SK-MEL-5 (cell line): ENCODE results near the gene RAPGEF4. TPM values are rescaled to one million over a fixed set of nuclear protein-coding genes. Genes with fewer than 3 reads are reported as not detected.
A peak's percentile ranks its signal among the peaks of the same experiment; 100 is the strongest.

Experiments
- DNase-seq: peaks from one replicate; pipeline ENCODE4 v3.0.0-alpha.2; 2016; ENCODE audit warnings: low read depth, low spot score
- in situ Hi-C: cut with HindIII; loops from 2 replicates; pipeline ENCODE4 v1.10.0; 2016; ENCODE audit warnings: low sequenced_read_pairs, high pct_unique_total_duplicates, low pct_unique_long_range_greater_than_20kb
- total RNA-seq: library from RNA; depleted of rRNA; stranded (reverse); fragments of >200 nt; shearing (Covaris generic); gene quantifications from 2 replicates; pipeline ENCODE4 v1.2.3, GENCODE V29; 2014

The RAPGEF4 gene
- total RNA-seq, 1 experiment from 2014 or later: 4.5 TPM

DNA sequence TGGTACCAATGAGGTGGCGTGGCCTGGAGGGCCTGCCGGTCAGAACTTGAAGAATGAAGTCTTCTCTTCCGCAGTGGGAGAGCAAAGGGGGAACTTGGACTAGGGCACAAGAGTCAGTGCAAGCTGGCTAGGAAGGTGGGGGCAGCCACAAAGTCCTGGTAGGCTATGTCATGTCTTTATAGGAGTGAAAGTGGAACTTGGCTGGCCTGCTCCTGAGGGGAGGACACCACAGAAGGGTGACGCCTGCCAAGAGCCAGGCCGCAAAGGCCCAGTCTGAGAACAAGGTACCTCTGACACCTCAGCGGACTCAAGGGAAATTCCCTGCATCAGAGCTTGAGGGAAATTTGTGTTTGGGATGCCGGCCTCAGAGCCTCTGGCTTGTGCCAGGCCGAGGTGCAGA is 307.8 kb downstream of the RAPGEF4 start:
- no peak for DNase-seq
- in situ Hi-C loops: no loop called here

GRCh38 chr2:173043897-173044519 is 308.4 kb downstream of the RAPGEF4 start:
- DNase-seq: no peak
- in situ Hi-C loops: no loop called here

- in situ Hi-C loops: no loop called here
- DNase-seq: no peak
These were observed 309.0 kb downstream of the RAPGEF4 start for GRCh38 chr2:173044686-173045085.

DNA sequence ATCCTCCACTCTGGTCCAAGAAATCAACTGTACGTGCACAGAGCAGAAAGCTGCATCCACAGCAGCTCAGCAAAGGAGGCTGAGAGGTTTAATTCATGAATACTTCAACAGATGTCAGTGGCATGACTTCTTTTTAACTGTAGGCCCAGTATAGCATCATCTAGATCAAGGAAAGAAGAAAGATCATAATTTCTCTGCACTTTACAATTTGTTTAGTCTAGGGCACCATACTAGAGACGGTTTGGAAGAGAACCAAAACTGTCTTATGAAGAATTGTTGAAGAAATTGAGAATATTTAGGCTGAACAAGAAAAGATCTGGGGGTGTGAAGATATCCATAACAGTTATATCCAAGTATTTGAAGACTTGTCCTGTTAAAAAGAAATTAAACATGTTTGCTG is 309.5 kb downstream of the RAPGEF4 start:
- no peak for DNase-seq
- in situ Hi-C loops: no loop called here

DNA sequence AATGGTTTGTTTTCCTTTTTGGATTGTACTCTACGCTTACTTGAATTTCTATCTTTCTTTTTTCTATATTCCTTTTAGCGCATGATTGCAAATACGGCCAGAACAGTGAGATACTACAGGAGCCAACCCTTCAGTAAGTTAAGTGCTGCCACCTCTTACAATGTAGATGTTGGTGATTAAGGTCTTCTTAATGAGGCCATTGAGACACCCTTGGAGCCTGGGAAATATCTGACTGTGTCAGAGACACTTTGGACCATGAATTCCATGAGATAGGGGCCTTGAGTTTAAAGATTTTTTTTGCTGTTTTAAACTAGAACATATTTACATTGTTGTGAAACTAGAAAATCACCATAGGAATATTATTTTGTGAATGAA is 312.9 kb downstream of the RAPGEF4 start:
- in situ Hi-C loops: no loop called here
- DNase-seq: no peak

GRCh38 chr2:173048897-173049661 is 313.4 kb downstream of the RAPGEF4 start:
- in situ Hi-C loops: no loop called here
- DNase-seq: peak; percentile 59

DNA sequence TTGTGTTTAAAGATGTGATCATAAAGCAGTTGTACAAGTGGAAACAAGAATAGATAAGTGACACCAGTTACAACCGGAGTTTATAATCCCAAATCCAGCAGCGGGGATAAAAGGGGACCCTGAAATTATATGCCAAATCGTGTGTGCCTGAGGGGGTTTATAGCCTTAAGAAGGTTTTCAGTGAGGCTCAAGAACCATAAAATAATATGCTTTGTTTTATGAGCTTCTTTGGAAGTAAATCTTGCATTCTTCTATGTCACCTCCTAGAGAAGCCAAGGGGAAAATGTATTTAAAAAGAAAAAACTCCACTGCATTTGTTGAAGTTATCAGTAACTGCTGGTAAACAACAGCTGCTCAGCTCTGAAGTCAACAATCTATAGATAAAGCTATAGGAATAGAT is 314.2 kb downstream of the RAPGEF4 start:
- no peak for DNase-seq
- in situ Hi-C loops: no loop called here

DNA sequence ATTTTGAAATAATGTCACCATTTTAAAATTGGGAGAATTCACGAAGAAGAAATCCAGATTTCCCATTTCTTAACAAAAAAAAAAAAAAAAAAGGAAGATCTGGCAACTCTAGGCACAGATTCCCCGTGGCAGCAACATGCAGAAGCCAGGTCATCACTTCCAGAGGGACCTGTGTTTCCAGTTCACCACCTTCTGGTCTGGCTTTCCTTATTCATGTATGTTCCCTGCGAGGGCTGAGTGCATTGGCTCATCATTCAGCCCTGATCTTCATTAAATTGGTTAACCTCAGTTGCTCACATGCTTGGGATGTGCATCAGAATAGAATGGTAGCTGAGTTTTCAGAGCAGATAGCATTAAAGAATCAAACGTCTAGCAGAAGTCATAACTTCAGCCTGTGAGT is 315.0 kb downstream of the RAPGEF4 start:
- in situ Hi-C loops: no loop called here
- DNase-seq: no peak

GRCh38 chr2:173051463-173052215 is 316.0 kb downstream of the RAPGEF4 start:
- in situ Hi-C loops: no loop called here
- DNase-seq: no peak

GRCh38 chr2:173053043-173053699 is 317.5 kb downstream of the RAPGEF4 start:
- no peak for DNase-seq
- in situ Hi-C loops: no loop called here

GRCh38 chr2:173054466-173054865 is 318.8 kb downstream of the RAPGEF4 start:
- DNase-seq: no peak
- in situ Hi-C loops: no loop called here

DNA sequence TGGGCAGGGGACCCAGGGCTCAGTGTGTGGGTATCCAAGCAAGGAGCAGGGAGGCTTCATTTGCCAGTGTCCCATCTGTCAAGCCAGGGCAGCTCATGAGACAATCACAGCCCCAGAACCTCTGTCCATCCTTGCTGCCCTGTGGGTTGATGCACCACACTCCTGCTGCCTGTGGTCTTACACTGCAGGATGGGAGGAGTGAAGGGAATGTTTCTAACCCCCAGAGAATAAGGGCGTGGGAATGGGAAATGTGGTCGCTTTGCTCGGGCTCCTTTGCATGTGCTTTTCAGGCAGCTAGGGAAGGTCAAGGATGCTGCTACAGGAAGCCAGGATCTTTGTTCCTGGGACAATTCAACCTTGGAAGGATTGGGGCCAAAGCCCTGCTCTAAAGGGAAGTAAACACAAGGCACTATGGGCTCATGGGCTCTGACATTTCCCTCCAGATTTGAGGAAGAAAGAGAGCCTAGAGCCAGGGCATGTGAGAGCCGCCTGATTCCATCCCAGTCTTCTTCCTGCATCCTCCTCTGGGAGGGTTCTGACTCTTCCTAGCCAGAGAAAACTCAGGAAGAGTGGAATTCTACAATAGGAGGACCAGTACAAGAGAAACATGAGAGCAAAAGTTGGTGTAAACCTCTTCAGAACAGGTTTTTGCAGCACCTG is 321.2 kb downstream of the RAPGEF4 start:
- in situ Hi-C loops: no loop called here
- peak; percentile 17 for DNase-seq

GRCh38 chr2:173058097-173058496 is 322.5 kb downstream of the RAPGEF4 start:
- DNase-seq: no peak
- in situ Hi-C loops: no loop called here

- DNase-seq: no peak
- in situ Hi-C loops: no loop called here
These were observed 323.0 kb downstream of the RAPGEF4 start for GRCh38 chr2:173058673-173059072.

DNA sequence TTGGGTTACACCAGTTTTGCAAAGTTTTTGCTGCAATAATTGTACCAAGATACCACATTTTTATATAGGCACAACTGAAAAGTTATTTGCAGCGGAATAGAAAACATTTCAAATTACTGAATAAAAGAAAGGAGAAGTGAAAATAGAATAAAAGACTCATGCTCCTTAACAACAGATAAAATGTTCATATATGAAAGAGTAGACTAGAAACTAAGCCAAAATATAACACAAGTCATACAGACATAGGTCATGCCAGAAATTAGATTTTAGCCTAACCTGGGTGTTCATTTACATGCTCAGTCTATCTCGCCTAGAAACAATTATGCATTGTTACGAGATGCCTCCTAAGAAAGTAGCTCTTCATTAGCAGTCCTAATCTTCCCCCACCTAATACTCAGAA is 323.6 kb downstream of the RAPGEF4 start:
- in situ Hi-C loops: no loop called here
- no peak for DNase-seq

DNA sequence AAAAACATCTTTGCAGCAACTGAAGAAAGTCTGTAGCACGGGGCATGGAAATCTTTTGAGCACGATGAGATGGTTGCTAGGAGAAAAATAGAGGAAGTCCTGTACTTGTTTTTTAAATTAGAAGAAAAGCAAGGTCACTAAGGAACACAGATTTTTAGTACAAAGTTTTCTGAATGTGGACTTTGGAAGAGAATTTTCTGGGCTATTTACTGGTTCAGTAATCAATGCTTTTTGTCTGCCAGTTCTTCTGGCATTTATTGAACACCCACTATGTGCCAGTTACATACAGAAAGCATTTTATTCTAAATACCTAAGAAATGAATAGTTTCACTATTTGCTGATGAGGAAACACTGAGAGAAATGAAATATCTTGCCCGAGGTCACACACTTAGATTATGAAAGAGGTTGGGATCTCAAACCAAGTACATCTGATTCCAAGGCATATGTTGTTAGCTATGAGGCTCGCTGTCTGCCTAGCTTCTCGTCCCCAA is 324.4 kb downstream of the RAPGEF4 start:
- in situ Hi-C loops: no loop called here
- DNase-seq: peak; percentile 42

DNA sequence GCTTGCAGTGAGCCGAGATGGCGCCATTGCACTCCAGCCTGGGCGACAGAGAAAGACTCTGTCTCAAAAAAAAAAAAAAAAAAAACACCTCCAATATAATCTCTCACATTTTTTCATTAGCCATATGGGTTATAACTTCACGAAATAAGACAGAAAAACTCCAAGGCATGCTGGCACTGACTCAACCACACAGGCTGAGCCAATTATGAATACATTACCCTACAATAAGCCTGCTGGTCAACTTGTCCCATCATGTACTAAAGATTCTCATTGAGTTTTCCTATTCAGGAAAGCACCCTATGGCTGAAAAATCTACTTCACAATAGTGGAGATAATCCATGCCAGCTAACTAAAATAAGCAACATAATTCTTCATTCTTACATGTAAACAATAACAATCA is 327.2 kb downstream of the RAPGEF4 start:
- in situ Hi-C loops: no loop called here
- DNase-seq: no peak
